NAMALWA (cell line): ENCODE data around the gene CCDC117.

Source experiments
- DNase-seq: peaks from one replicate; pipeline ENCODE4 v3.0.0-alpha.2; 2015; ENCODE audit warnings: low spot score

The CCDC117 gene

DNA sequence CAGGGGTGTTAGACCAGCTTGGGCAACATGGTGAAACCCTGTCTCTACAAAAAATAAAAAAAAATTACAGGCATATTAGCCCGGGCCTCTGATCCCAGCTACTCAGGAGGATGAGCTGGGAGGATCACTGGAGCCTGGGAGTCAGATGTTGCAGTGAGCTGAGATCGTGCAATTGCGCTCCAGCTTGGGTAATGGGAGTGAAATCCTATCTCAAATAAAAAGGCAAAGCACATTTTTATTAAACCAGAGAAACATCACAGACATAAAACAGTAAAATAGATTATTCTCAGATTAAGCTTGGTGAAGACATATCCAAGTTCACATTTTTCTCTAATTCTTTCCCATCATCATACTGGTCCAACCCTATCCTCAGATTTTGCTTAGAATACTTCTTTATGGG lies 57.9 kb downstream of the CCDC117 start:
- no peak for DNase-seq

DNA sequence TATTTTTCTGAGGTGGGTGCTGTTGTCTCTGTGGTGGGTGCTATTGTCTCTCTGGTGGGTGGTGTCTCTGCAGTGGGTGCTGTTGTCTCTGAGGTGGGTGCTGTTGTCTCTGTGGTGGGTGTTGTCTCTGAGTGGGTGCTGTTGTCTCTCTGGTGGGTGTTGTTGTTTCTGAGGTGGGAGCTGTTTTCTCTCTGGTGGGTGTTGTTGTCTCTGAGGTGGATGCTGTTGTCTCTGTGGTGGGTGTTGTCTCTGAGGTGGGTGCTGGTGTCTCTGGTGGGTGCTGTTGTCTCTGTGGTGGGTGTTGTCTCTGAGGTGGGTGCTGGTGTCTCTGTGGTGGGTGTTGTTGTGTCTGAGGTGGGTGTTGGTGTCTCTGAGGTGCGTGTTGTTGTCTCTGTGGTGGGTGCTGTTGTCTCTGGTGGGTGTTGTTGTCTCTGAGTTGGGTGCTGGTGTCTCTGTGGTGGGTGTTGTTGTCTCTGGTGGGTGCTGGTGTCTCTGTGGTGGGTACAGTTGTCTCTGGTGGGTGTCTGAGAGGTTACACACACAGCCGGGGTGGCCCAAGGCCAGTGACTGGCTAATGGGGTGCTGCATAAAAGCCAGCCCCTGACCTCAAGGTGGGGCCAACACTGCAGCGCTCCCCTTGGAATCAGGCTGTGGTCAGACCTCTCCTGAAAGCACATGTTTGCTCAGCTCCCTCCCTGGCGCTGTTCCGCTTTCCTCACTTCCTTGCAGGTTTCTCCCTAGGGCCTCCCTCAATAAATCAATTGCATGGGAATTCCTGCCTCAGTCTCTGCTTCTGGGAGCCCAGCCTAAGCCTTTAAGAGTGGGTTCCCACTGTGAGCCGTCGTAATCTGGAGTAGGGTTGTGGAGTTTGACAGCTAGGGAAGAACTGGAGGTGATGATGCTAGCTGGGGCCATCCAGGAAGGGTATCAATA lies 58.9 kb downstream of the CCDC117 start:
- DNase-seq = no peak

DNA sequence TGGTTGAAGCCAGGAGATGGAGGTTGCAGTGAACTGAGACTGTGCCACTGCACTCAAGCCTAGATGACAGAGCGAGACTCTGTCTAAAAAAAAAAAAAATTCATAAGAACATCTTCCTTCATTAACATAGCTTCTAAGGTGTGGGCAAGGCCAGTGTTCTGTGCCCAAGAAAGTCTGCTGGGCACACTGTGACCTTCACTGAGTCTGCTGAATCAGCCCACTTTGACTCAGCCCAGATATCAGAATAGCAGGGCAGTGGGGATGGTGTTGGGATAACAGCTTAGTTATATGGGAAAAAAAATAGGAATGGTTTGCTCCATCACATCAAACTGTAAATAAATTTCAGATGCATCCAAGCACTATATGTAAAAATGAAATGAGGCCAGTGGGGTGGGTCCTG lies 60.2 kb downstream of the CCDC117 start:
- no peak for DNase-seq

DNA sequence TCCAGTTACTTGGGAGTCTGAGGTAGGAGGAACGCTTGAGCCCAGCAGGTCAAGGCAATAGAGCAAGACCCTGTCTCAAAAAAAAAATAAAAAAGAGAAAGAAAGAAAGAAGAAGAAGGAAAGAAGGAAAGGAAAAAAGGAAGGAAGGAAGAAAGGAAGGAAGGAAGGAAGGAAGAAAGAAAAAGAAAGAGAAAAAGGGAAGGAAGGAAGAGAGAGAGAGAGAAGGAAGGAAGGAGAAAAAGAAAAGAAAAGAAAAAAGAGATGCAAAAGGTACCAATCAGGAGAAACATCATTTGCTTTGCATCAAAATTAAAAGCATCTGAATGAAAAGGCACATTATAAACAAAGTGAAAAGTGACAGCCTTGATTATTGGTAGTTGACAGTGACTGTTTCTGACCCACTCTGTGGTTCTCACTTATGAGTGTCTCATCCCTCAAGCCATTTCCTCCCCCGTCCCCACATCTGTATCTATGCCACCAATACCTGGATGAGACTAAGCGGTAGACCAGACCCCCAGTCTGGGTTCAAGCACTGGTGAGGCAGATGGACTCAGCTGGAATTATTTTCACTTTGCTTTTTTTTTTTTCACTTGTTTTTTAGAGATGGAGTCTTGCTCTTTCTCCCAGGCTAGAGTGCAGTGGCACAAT lies 60.9 kb downstream of the CCDC117 start:
- DNase-seq = no peak

DNA sequence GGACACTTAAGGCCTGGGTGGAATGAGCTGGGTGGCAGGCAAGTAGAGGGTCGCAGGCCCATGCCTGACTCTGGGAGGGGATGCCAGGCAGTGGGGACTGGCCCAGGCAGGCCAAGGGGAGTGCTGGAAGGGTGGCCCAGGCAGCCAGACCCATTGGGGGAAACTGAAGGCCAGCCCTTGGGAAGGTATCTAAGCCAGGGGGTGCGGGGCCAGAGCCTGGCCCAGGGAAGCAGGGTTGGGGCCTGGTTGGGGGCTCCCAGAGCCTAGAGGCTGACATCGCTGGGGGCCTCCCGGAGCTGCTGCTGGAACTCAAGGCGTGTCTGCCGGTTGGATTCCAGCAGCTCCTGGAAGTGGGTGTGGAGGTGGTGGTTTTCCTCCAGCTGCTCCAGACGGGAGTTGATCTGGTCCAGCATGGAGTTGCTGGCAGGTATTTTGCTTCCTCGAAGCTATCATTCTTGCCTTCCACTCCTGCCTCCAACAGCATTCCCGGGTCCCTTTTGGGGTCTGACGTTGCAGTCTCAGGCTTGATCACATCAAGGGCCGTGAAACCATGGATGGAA lies 63.2 kb downstream of the CCDC117 start:
- DNase-seq = no peak

DNA sequence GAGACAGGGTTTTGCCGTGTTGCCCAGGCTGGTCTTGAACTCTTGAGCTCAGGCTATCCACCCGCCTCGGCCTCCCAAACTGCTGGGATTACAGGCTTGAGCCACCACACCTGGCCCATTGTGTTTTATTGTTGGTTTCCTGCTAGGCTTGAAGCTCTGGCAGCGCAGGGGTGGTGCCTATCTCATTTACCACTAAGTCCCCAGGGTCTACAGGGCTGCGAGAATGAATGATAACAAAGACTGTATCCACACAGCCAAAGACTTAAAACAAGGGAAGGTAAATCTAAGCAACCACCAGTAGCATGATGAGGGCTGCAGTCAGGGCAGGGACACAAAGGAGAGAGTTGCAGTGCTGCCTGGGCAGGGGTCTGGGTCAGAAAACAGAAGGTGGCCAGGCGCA lies 65.1 kb downstream of the CCDC117 start:
- no peak for DNase-seq
